Activated T-cell treated with anti-CD3 and anti-CD28 coated beads, Interleukin-2, amount 50 U/mL, for 1 hour (primary cell): ENCODE results near the gene OR10A2.
"Not testable (repeated sequence)": the region's sequence is repeated elsewhere in the genome, so short reads cannot be mapped to it uniquely, and the experiment has no call there.

ENCODE experiments used
- DNase-seq: peaks from one replicate; pipeline ENCODE4 v3.0.0-alpha.2; 2020

Gene OR10A2, protein sequence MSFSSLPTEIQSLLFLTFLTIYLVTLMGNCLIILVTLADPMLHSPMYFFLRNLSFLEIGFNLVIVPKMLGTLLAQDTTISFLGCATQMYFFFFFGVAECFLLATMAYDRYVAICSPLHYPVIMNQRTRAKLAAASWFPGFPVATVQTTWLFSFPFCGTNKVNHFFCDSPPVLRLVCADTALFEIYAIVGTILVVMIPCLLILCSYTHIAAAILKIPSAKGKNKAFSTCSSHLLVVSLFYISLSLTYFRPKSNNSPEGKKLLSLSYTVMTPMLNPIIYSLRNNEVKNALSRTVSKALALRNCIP

DNA sequence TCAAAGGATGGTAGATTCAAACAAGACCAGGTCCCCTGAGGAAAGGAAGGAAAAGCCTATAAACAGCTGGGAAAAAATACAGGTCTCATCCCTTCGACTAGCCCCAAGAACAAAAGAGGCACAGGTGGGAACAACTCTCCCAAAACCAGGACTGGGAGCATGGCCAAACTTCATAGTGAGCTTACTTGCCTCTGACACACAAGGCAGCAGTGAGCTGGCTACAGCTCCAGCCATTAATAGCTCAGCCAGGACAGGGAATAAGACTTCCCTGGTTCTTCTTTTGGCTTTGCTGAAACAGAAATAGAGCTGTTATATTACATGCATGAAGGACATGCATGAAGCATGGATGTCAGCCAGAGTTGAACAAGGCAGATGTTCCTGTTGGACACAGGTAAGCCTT is at the start of gene OR10A2:
Gene OR10A2, plus strand, starts transcription at position 97 of the 400 bp plus-strand sequence. CDS start 6,698 bp downstream, outside the sequence.
- no peak for DNase-seq

DNA sequence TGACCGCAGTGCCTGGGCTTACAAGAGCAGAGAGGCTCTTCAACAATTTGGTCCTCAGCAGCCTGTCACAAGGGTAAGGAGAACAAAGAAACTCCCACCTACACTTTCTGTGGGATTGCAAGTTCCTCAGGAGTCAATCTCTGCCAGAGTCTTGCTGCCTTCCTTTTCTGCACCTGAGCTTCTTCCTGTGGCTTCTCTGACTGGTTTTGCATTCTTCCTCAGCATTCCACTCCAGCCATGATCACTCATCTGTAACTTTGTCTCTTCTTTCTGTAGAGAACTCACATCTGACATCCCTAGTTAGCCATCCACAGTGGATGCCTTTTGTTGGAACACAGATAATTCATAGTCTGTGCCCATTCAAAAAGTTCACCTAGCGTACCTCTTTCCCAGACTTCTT is 49.2 kb upstream of the OR10A2 start:
- no peak for DNase-seq

DNA sequence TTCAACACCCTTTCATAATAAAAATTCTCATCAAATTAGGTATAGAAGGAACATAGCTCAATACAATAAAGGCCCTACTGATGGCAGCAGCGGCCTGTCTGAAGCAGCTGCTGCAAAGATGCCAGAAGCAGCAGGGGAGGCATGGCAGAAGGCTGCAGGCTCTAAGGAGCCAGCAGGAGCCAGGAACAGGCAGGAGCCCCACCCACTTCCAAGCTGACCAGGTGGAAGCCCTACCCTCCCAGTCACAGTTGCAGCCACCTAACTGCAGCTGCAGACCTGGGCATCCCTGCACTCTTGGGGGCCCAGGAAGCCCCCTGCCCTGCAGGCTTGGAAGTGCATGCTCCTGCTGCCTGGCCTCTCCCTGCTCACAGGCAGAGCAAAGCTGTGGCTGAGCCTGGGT is 45.2 kb upstream of the OR10A2 start:
- no peak for DNase-seq

DNA sequence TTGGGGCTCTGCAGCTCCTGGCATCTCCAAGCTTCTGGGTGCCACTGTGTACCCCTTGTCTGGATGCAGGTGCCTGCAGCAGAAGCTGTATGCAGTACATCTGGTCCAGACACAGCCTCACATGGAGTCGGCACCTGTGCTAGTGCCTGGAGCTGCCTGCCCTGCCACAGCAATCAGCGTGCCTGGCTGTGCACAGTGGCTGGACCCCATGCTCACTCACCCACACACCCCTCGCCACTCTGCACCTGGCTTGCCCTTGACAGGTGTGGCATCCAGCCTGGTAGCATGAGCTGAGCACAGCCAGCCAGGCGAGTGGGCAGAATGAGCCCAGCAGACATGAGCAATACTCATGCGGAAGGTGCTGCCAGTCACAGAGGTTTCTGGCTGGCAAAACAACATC is 43.9 kb upstream of the OR10A2 start:
- no peak for DNase-seq

DNA sequence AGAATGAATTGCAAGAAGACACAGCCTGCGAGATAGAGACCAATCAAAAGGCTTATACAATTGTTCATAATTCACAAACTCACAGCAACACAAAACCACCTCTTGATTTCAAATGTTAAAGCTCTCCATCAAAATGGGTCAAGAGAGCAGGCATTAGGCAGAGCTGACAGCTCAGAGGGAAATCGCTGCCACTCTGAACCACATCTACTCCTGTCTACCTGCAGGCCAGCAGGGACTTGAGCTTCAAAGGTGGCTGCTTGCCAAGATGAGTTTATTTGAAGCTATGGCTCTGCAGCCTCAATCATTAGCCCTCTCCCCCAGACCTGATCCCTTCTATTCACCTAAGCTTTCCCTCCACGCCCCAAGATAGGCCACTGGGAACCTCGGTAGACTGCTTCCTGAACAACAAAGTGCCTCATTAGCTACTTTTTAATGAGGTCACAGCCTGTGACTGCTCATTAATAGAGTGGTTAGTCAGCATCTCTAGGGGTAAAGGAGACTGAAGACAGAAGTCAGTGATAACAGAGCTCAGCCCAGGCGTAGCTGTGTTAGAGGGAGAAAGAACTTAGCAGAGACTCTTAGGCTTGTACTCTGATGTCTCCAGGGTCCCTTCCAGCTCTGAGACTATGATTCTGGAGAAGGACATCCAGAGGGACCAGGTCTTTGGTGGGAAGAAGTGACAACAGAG is 38.6 kb upstream of the OR10A2 start:
- DNase-seq: no peak

DNA sequence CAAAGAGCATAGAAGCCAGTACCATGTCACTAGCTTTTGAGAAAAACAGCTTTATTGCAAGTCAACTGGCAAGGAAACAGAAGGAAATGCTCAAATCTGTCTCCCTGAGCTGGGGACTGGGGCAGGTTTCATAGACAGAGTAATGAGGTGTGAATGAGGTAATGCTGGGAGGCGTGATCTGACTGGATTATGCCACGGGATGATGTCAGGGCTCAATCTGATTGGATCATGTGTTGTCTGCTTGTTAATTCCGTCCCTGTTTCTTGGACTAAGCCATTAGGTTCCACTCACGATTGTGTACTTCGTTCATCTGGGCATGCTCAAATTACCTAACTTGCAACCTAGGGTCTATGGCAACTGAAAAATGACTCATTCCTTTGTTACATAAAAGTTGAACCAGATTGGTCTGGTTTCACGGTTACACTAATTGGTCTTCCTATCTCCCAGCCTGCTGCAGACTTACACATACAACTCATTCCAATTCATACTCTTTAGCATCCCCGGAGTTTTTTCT is 37.6 kb upstream of the OR10A2 start:
- DNase-seq: no peak

DNA sequence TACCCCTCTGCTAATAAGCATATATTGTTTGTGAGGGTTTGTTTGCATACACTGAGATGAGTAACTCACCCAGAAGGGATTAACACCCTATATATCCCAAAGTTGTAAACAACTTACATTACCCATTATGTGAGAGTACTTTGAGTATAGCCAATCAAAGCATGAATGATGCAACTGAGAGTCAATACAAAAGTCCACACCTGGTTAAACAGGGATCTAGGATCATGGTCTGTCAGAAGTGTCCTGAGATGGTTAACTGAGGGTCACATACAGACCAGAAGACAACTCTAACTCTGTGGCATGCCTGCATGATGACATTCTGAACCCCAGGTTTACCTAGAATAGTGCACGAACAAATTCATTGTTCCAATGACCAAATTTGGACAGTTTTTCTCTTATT is 34.8 kb upstream of the OR10A2 start:
- no peak for DNase-seq

DNA sequence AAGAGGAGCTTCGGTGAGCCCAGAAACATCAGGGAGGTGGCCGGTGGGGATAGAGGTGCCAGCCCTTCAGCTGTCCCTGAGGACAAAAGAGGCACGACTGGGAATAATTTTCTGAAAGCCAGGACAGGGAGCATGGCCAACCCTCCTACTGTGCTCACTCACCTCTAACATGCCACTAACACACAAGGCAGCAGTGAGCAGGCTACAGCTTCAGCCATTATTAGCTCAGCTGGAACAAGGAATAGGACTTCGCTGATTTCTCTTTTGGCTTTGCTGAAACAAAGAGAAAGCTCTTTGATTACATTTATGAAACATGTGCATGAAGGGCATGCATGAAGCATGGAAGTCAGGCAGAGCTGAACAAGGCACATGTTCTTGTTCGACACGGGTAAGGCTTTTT is 29.5 kb upstream of the OR10A2 start:
- no peak for DNase-seq

DNA sequence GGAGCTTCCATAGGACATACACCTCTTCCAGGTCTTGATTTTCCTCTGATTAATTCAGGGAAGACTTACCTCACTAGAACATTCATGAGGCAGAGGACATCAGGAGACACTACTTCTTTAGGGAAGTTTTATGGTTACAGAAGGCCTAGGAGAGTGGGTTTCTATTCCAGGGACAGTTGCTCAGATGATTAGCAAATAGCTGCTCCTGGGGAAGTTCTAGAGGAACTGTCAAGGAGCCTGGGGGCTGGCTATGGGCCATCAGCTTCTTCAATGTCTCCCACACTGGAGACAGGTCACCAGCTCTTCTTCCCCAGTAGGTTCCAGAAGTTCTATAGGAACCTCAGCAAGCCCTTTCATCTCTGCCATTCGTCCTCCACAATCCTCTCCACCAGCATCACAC is 28.8 kb upstream of the OR10A2 start:
- DNase-seq: no peak

DNA sequence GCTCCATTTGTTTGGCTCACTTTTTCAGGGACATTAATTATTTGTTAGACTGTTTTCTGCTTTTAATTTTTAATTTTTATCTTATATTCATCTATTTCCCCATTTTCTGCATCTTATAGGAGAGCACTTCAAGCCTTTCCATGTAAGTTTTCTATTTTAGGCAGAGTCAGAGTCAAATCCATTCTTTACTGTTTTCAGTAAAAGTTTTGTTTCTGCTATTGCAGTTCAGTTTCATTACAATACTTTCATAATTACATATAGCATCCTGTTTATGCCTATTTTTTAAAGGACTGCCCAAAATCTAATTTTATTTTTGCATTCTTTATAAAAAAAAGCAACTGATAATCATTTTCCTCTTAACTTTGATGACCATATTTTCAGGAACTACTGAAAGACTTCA is 21.2 kb upstream of the OR10A2 start:
- DNase-seq: no peak

DNA sequence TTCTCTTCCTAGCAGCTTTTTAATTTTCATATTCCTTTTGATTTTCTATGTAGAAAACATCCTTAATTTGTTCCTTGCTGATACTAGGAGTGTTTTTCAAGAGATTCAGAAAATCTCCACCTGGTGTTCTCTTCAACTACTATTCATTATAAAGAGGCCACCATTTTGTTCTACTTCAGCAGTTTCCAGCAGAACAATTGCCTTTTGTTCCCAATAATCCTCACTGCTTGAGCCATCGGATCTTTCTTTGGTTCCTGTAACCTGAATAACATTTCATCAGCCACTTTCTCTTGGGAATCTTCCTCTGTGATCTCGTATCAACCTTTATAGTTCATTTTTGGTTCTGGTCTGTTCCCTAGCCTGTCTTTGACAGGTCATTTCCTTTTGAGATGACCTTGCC is 19.2 kb upstream of the OR10A2 start:
- no peak for DNase-seq

DNA sequence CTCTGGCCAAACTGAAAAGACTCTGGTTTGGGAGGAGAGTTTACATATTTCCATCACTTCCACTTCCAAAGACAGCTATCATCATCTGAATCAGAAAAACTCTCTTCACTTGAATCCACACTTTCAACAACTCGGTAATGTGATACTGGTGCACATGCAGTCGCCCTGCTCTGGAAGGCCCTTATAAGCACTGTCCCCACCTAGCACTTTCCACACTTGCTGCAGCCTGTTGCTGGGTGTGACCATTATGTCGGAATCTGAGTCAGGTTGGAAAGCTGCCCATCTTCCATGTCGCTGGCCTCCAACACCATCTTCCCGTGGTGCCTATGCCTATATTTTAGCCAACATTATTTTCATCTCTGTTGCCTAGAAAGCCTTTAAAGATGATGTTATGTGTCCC is 18.5 kb upstream of the OR10A2 start:
- DNase-seq: no peak

DNA sequence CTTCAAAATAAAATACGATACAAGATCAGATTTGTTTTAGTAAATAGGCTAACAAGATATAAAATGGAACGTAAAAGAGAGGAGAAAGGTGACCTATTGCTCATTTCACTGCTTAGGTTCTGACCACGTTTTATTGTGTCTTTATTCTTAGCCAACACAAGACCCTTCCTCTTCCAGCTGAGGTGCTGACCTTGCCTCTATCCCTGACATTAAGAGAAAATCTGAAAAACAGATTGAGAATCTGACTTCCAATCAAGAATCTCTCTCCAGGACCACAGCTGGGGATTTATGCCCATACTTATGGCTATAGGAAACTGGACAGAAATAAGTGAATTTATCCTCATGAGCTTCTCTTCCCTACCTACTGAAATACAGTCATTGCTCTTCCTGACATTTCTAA is 17.5 kb upstream of the OR10A2 start, which contains the start of gene OR10A5:
Gene OR10A5, plus strand, starts transcription at position 301 of the 400 bp plus-strand sequence. Its CDS starts 0 bp downstream, at position 301.
- no peak for DNase-seq

DNA sequence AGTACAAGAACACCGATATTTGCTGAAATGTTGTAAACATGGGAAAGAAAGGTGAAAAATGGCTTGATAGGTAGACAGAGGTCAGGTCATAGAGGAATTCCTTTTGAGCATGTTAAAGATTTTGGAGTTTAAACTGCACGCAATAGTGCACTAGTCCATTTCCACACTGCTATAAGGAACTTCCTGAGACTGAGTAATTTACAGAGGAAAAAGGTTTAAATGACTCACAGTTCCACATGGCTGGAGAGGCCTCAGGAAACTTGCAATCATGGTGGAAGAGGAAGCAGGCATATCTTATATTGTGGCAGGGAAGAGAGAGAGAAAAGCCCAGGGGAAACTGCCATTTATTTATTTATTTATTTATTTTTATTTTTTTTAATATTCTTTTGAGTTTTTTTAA is 12.3 kb upstream of the OR10A2 start:
- no peak for DNase-seq

DNA sequence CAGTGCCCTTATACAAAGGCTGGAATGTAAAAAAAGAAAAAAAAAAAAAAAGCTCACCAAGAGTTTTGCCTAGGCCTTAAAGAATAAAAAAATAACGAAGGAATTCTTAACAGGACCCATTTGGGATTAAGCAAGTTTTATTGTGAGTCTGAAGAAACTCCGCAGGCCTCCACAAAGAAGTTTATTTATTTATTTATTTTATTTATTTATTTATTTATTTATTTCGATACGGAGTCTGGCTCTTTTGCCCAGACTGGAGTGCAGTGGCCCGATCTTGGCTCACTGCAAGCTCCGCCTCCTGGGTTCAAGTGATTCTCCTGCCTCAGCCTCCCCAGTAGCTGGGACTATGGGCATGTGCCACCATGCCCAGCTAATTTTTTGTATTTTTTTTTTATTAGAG is 8.1 kb upstream of the OR10A2 start:
- DNase-seq: not testable (repeated sequence)

DNA sequence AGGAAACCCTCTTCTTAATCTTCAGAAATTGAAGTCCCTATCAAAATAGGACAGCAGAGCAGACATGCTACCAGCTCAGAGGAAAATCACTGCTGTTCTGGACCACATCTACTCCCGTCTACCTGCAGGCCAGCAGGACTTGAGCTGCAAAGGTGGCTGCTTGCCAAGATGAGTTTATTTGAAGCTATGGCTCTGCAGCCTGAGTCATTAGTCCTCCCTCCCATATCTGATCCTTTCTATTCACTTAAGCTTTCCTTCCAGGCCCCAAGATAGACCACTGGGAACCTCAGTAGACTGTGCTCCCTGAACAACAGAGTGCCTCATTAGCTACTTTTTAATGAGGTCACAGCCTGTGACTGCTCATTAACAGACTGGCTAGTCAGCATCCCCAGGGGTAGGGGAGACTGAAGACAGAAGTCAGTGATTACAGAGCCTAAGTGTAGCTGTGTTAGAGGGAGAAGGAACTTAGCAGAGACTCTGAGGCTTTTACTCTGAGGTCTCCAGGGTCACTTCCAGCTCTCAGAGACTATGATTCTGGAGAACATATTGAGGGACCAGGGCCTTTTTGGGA is 6.8 kb upstream of the OR10A2 start:
- no peak for DNase-seq

DNA sequence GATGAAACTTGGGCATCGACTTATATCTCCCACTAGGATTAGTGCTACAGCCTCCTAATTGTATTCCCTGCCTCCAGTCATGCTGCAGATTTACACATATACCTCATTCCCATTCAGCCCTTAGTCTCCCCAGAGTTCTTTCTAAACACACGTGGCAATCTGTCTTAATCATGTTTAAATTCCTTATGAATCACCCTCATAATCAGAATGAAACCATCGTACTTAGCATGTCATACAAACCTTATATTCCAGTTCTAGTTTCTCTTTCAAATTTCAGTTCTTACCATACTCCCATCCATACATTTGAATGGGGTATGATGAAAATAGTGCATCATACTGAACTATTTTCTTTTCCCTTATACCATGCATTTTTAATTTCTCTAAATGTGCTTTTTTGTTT is 6.0 kb upstream of the OR10A2 start:
- DNase-seq: no peak

DNA sequence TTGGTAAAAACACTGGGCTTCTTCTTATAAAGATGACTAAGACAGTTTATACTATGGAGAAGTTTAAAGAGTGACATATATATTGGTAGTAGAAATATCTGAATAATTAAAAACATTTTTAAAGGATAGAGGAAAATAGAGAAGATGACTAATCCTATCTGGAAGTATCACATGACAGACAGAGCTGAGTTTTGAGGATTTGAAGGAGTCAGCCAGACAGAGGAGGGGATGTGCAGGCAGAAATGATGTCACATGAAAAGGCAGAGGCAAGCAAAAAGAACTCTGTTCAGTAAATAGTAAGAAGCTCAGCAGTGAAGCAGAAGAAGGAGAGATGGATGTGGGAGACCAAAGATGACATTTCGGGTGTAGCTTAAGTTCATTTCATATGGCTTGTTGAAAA is 1.6 kb downstream of the OR10A2 start:
- no peak for DNase-seq

DNA sequence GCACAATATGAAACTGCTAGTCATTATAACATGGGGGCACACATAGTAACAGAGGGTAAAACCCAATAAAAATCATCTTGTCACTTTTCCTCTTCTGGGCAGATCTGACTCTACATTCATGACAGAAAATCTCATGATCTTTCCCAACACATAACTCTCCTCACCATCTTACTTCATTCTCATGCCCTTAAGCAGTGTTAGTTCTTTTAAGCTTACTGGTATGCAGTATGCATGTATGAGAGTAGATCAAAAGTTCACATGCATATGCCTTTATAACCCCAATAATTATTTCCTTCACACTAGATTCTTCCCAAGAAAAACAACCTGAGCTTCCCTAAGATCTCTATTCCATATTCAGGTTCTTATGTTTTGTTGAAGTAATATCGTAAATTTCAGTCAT is 8.4 kb downstream of the OR10A2 start:
- no peak for DNase-seq

DNA sequence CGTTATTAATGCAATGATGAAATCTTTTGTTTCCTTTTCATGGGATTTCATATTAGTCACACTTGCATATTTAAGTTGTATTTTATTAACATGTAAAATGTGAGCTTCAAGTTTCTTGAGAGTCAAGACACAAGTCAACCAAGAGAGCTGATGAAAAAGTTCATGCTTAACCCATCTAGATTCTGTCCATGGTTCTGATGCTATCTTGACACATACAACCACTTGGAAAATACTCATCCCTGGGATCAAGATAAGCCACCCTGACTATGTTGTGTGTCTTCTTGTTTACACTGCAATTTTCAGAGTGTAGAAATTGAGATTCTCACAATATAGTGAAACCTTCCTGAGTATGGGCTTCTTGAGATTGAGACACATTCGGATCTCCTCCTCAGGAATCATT is 12.9 kb downstream of the OR10A2 start:
- no peak for DNase-seq

DNA sequence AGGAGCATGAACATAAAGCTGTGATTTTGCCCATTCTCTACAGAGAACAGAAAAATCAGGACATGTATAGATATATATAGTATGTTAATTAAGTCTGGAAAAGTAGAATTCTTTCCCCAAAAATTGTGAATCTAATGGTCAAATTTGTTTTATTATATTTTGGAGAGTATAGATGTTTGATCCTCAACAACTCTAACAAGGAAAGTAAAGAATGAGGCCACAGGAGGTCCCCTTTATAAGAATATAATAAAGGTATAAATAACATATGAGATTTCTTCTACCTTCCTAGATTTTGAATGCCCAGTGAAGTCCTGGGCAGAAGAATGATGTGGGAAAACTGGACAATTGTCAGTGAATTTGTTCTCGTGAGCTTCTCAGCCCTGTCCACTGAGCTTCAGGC is 13.5 kb downstream of the OR10A2 start, which contains the start of gene OR10A4:
Gene OR10A4, plus strand, starts transcription at position 301 of the 400 bp plus-strand sequence. Its CDS starts 23 bp downstream, at position 324.
- DNase-seq: no peak

DNA sequence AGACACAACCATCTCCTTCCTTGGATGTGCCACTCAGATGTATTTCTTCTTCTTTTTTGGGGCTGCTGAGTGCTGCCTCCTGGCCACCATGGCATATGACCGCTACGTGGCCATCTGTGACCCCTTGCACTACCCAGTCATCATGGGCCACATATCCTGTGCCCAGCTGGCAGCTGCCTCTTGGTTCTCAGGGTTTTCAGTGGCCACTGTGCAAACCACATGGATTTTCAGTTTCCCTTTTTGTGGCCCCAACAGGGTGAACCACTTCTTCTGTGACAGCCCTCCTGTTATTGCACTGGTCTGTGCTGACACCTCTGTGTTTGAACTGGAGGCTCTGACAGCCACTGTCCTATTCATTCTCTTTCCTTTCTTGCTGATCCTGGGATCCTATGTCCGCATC is 14.1 kb downstream of the OR10A2 start:
- DNase-seq: no peak

DNA sequence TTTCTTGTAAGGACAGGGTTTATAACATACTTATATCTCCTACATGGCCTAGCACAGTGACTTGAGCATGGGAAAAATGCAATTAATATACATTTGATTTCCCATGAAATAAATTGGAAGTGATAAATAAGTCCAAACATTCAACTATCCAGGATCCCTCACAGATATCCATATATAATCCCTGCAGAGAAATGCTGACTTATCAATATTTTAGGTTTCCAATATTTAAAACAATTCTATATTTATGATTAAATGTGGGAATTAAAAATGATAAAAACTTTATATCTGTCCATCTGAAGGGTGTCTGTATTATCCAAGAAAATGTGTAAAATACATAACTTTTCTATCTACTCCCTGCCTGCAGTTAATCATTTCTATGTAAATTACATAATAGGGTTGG is 19.9 kb downstream of the OR10A2 start:
- DNase-seq: no peak

DNA sequence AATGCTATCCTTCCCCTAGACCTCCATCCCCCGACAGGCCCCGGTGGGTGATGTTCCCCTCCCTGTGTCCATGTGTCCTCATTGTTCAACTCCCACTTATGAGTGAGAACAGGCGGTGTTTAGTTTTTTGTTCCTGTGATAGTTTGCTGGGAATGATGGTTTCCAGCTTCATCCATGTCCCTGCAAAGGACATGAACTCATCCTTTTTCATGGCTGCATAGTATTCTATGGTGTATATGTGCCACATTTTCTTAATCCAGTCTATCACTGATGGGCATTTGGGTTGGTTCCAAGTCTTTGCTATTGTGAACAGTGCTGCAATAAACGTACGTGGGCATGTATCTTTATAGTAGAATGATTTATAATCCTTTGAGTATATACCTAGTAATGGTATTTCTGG is 24.9 kb downstream of the OR10A2 start:
- DNase-seq: not testable (repeated sequence)
